A549 (cell line): Measurements from ENCODE around the gene NOXO1.

Experiments used
- CHD4 ChIP-seq: fragments of 200-600 bp; sonication (generic); IDR thresholded peaks from 2 replicates; pipeline ENCODE4 v1.6.1; 2016; ENCODE audit warnings: antibody characterized with exemption, mild to moderate bottlenecking, borderline replicate concordance
- CTCF ChIP-seq: fragments of >200 bp; sonication (Bioruptor Twin); formaldehyde crosslinking; IDR thresholded peaks from 3 replicates; pipeline ENCODE4 v1.5.1; 2016

- TF ChIP-seq CHD4 (no peak), CTCF (peak; percentile 14; the same call in 1 of the 3 replicates)
These were observed 24.4 kb upstream of the NOXO1 start for GRCh38 chr16:2005646-2006045.
